ENCODE data around the gene CENPM.

DNA sequence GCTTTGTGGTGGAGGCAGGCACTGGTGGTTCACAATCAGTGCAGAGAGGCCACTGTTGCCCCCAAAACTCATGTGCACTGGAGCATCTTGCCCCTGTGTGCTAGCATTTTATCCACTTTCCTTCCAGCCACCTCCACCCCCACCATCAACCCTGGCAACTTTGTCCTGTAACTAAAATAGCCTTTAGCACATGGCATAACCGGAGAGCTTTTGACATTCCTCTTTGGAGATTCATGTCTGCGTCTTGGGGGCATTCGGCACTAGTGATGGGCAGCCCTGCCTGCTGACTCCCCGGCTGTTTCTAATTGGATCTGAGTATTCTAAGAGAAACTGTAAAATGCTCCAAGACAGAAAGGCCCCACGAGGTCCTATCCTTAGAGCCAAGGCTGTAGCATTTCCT is 47.8 kb downstream of the CENPM start:
- TF ChIP-seq CTCF (IDR thresholded peaks at IDR 0.05) (no peak), POLR2A (IDR thresholded peaks at IDR 0.05) (no peak)
